HL-60 (cell line): ENCODE measurements around the gene GNAQ.
A peak's percentile ranks its signal among the peaks of the same experiment; 100 is the strongest.

Experiments
- DNase-seq, 2 experiments: peaks; one replicate each; pipeline ENCODE4 v3.0.0-alpha.2; 2010 to 2020; ENCODE audit warnings: low read depth in 1 of 2, low spot score in 1 of 2
- H3K27ac ChIP-seq: fragments of 250-450 bp; sonication (Bioruptor Pico); replicated peaks from 2 replicates; pipeline ENCODE4 v1.5.1; 2020; ENCODE audit warnings: mild to moderate bottlenecking, moderate library complexity
- H3K27me3 ChIP-seq: fragments of 250-450 bp; sonication (Bioruptor Pico); 2 replicates; pipeline ENCODE4 v1.5.1; 2021; ENCODE audit warnings: mild to moderate bottlenecking, moderate library complexity; ENCODE audit not compliant: insufficient read depth, poor library complexity, severe bottlenecking
- H3K4me3 ChIP-seq: replicated peaks from 2 replicates; pipeline ENCODE4 v1.5.1; 2011; ENCODE audit warnings: mild to moderate bottlenecking, control low read depth, low read length; ENCODE audit not compliant: insufficient read depth
- GABPA ChIP-seq: IDR thresholded peaks from 2 replicates; pipeline ENCODE4 v1.6.1; 2012; ENCODE audit warnings: low read depth
- POLR2AphosphoS5 ChIP-seq: IDR thresholded peaks from 2 replicates; pipeline ENCODE4 v1.6.1; 2012; ENCODE audit warnings: low read depth
- SPI1 ChIP-seq: IDR thresholded peaks from 2 replicates; pipeline ENCODE4 v1.6.1; 2012; ENCODE audit warnings: low read depth, mild to moderate bottlenecking, borderline replicate concordance
- TF ChIP-seq, protein P1 (sequence below): IDR thresholded peaks from one replicate; pipeline ENCODE4 v1.5.1; 2011; ENCODE audit warnings: low read length, control low read depth, inconsistent platforms; ENCODE audit not compliant: insufficient read depth
- TF ChIP-seq, protein P2 (sequence below): IDR thresholded peaks from 2 replicates; pipeline ENCODE4 v1.6.1; 2012; ENCODE audit warnings: low read depth; ENCODE audit not compliant: insufficient replicate concordance

GNAQ gene

DNA sequence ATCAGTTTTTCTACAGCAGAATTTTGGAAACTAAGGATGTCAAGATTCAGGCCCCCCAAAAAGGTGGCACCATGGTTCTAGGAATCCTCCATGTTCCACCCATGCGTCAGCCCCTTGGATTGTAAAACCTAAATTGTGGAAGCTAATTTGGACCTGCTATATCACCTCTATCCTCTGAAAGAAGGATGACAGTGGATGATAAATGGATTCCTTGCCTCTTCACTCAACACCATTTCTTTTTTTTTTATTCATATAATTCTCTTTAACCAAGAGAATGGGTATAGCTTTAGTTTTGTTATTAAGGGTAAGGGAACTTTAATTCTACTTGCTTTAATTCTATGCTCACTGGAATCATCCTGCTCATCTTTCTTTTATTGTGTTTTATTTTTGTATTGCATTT lies 71.8 kb downstream of the GNAQ start:
- H3K27me3 ChIP-seq, result no peaks in the 10 kb centered on the region
- H3K27ac ChIP-seq, result no peak overlapping the region
- TF ChIP-seq, protein P1, sequence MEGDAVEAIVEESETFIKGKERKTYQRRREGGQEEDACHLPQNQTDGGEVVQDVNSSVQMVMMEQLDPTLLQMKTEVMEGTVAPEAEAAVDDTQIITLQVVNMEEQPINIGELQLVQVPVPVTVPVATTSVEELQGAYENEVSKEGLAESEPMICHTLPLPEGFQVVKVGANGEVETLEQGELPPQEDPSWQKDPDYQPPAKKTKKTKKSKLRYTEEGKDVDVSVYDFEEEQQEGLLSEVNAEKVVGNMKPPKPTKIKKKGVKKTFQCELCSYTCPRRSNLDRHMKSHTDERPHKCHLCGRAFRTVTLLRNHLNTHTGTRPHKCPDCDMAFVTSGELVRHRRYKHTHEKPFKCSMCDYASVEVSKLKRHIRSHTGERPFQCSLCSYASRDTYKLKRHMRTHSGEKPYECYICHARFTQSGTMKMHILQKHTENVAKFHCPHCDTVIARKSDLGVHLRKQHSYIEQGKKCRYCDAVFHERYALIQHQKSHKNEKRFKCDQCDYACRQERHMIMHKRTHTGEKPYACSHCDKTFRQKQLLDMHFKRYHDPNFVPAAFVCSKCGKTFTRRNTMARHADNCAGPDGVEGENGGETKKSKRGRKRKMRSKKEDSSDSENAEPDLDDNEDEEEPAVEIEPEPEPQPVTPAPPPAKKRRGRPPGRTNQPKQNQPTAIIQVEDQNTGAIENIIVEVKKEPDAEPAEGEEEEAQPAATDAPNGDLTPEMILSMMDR, result no peak
- TF ChIP-seq, protein P2, sequence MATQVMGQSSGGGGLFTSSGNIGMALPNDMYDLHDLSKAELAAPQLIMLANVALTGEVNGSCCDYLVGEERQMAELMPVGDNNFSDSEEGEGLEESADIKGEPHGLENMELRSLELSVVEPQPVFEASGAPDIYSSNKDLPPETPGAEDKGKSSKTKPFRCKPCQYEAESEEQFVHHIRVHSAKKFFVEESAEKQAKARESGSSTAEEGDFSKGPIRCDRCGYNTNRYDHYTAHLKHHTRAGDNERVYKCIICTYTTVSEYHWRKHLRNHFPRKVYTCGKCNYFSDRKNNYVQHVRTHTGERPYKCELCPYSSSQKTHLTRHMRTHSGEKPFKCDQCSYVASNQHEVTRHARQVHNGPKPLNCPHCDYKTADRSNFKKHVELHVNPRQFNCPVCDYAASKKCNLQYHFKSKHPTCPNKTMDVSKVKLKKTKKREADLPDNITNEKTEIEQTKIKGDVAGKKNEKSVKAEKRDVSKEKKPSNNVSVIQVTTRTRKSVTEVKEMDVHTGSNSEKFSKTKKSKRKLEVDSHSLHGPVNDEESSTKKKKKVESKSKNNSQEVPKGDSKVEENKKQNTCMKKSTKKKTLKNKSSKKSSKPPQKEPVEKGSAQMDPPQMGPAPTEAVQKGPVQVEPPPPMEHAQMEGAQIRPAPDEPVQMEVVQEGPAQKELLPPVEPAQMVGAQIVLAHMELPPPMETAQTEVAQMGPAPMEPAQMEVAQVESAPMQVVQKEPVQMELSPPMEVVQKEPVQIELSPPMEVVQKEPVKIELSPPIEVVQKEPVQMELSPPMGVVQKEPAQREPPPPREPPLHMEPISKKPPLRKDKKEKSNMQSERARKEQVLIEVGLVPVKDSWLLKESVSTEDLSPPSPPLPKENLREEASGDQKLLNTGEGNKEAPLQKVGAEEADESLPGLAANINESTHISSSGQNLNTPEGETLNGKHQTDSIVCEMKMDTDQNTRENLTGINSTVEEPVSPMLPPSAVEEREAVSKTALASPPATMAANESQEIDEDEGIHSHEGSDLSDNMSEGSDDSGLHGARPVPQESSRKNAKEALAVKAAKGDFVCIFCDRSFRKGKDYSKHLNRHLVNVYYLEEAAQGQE, result no peak
- TF ChIP-seq GABPA, result no peak
- no peak for TF ChIP-seq POLR2AphosphoS5
- no peak for DNase-seq
- no peak overlapping the region for H3K4me3 ChIP-seq

DNA sequence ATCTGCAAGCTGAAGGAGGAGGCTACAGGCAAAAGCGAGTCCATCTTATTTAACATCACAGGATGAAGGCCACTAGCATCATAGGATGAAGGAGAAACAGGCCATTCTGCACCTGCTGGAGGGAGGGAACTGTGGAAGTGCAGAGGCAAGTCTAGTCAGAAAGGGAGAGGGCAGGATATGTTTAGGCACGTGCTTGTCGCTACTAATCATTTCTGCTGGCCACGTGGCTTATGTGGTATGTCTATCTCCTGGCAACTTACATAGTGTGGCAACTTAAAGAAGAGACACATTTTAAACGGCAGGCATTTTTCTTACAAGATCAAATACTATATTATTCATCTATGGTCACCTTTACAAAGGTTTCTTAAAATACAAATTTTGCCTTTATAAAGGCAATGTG lies 74.0 kb downstream of the GNAQ start:
- DNase-seq, result no peak
- TF ChIP-seq, protein P2, result no peak
- TF ChIP-seq, protein P1, result no peak
- no peak for TF ChIP-seq SPI1
- TF ChIP-seq POLR2AphosphoS5, result no peak
- no peak for TF ChIP-seq GABPA
- Histone ChIP-seq H3K27me3 (no peaks in the 10 kb centered on the region), H3K4me3 (no peak overlapping the region), H3K27ac (peak overlapping the region; percentile 60)

DNA sequence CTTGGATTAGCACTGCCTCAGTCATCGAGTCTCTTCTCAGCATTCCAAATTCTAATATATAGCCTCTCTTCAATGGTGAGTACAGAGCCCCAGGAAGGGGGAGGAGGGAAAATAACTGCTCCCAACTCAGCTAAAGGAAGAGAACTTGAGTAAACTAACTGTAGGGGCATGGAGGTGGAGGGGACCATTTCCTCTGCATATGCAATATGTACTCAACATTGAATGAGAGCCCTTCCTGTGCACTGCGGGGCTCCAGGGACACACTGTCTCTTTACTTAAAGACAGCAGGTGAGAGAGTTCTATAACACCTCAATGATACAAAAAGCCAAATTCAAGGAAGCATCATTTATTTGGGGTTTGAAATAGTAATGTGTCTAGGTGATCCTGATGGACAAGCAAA lies 75.1 kb downstream of the GNAQ start:
- DNase-seq, result no peak
- no peak overlapping the region for H3K4me3 ChIP-seq
- TF ChIP-seq, protein P2, result no peak
- TF ChIP-seq SPI1, result no peak
- no peak overlapping the region for H3K27ac ChIP-seq
- no peaks in the 10 kb centered on the region for H3K27me3 ChIP-seq

DNA sequence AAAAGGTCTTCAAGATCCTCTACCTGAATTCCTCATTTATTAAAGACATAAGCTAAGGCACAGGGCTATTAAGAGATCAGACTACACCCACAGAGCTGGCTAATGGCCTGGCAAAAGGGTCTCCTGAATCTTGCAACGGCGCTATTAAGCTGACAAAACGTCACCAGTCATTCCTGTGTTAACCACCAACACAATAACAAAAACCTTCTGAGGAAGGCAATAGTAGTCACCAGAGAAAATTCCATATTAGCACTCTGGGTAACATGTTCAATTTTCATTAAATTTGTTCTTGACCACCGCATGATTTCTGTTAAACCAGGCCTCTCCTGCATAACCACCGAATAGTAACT lies 77.0 kb downstream of the GNAQ start:
- Histone ChIP-seq H3K27me3 (no peaks in the 10 kb centered on the region), H3K4me3 (no peak overlapping the region), H3K27ac (peak overlapping the region; percentile 5)
- no peak for DNase-seq
- TF ChIP-seq GABPA (no peak), SPI1 (no peak), POLR2AphosphoS5 (no peak)
- TF ChIP-seq, protein P2, result no peak
- TF ChIP-seq, protein P1, result no peak
